ENCODE data around the gene SPIB.
"Not testable (repeated sequence)": the region's sequence is repeated elsewhere in the genome, so short reads cannot be mapped to it uniquely, and the experiment has no call there.

The SPIB gene

DNA sequence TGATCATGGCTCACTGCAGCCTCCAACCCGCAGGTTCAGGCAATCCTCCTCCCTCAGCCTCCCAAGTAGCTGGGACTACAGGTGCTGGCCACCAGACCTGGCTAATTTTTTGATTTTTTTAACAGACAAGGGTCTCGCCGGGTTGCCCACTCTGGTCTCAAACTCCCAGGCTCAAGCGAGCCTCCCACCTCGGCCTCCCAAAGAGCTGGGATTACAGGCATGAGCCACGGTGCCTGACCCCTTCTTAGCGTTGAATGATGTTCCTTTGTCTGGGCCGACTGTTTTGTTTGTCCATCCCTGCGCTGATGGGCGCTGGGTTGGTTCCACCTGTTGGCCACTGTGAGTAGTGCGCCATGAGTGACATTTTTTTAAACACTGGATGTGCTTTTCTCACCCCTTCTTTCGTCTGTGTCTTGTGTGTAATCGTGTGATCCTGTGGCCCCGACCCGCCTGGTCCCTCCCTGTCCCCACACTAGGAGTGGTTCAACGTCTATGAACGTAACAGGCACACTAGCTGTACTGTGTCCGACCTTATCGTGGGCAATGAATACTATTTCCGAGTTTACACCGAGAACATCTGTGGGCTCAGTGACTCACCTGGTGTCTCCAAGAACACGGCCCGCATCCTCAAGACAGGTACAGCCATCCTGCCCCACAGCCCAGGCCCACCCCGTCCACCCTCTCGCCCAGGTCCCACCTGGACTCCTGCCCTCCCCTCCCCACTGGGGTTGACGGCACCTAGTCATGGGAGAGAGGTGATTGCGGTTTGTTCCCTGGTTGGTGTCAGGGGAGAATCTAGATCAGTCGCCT lies 42.5 kb downstream of the SPIB start:
- DNase-seq (ENCODE audit: low spot score in 2 of 2) = peak; percentile 28 to 40
- H3K36me3 Mint-ChIP-seq (ENCODE audit: insufficient read depth) = peaks cover 2% of the 10 kb centered on the region
- H3K4me1 Mint-ChIP-seq = peaks cover 5% of the 10 kb centered on the region
- peaks cover 14% of the 10 kb centered on the region for H3K27me3 Mint-ChIP-seq
- H3K9me3 Mint-ChIP-seq = no peaks in the 10 kb centered on the region
- ATAC-seq (replicated peaks; ENCODE audit: extremely low read depth, poor library complexity, severe bottlenecking) = peak; percentile 62
- no peak overlapping the region for H3K27ac Mint-ChIP-seq (ENCODE audit: low read depth)
- H3K4me3 Mint-ChIP-seq = no peak overlapping the region

DNA sequence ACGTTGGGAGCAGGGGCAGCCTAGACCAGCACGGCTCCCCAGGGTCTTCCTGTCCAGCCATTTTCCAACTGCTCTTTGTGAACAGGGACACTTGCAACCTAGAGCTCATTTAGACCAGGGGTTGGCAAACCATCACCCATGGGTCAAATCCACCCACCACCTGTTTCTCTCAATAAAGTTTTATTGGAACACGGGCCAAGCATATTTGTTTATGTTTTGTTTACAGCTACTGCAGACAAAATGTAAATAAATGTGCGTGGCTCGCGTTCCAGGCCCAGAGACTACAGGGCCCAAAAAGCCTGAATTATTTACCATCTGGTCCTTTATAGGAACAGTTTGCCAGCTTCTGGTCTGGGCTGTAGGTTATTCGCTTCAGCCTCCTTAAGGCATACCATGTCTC lies 44.2 kb downstream of the SPIB start:
- Mint-ChIP-seq H3K9me3 (no peaks in the 10 kb centered on the region), H3K4me3 (no peak overlapping the region), H3K27me3 (peaks cover 6% of the 10 kb centered on the region), H3K36me3 (ENCODE audit: insufficient read depth) (no peaks in the 10 kb centered on the region), H3K4me1 (peaks cover 5% of the 10 kb centered on the region), H3K27ac (ENCODE audit: low read depth) (no peak overlapping the region)
- no peak for DNase-seq (ENCODE audit: low spot score in 2 of 2)
- ATAC-seq (replicated peaks; ENCODE audit: extremely low read depth, poor library complexity, severe bottlenecking) = no peak

DNA sequence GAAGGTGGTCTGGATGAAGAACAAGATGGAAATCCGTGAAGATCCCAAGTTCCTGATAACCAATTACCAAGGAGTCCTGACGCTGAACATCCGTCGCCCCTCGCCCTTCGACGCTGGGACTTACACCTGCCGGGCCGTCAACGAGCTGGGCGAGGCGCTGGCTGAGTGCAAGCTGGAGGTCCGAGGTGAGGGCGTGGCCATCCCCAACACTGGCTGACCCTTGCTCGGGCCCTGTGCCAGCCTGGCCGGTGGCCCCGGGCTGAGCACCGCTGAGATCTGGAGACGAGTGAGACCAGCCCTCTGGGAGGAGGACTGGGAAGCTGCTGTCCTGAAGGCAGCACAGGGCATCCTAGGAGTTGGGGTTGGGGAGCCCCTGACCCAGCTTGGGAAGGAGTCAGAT lies 45.6 kb downstream of the SPIB start:
- Mint-ChIP-seq H3K9me3 (no peaks in the 10 kb centered on the region), H3K4me3 (no peak overlapping the region)

DNA sequence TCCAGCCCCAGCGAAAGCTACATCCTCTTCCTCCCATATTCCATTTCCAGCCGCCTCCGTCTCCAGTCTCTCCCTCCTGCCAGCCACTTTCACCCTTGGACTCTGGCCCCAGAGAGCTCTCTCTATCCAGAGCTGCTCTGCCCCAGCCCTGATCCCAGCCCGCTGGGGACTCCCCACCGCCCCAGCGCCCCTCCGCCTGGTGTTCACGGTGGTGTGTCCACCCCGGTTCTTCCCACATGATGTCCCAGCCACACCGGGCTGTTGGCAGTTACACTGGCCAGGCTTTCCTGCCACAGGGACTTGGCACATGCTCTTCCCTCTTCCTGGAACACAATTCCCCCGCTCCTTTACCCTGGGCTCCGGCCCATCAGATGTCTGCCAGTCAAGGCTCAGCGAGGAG lies 46.3 kb downstream of the SPIB start:
- no peak overlapping the region for H3K4me3 Mint-ChIP-seq
- no peak overlapping the region for H3K27ac Mint-ChIP-seq (ENCODE audit: low read depth)
- H3K9me3 Mint-ChIP-seq = no peaks in the 10 kb centered on the region
- H3K27me3 Mint-ChIP-seq = peaks cover 22% of the 10 kb centered on the region
- H3K4me1 Mint-ChIP-seq = peaks cover 5% of the 10 kb centered on the region
- DNase-seq (ENCODE audit: low spot score in 2 of 2) (no peak), ATAC-seq (replicated peaks; ENCODE audit: extremely low read depth, poor library complexity, severe bottlenecking) (no peak)
- no peaks in the 10 kb centered on the region for H3K36me3 Mint-ChIP-seq (ENCODE audit: insufficient read depth)

More for the DNA sequence above, 45.6 kb downstream of the SPIB start:
- ATAC-seq (replicated peaks; ENCODE audit: extremely low read depth, poor library complexity, severe bottlenecking) (no peak), DNase-seq (ENCODE audit: low spot score in 2 of 2) (no peak)
- Mint-ChIP-seq H3K4me1 (peaks cover 5% of the 10 kb centered on the region), H3K27me3 (peaks cover 20% of the 10 kb centered on the region), H3K36me3 (ENCODE audit: insufficient read depth) (no peaks in the 10 kb centered on the region), H3K27ac (ENCODE audit: low read depth) (no peak overlapping the region)

DNA sequence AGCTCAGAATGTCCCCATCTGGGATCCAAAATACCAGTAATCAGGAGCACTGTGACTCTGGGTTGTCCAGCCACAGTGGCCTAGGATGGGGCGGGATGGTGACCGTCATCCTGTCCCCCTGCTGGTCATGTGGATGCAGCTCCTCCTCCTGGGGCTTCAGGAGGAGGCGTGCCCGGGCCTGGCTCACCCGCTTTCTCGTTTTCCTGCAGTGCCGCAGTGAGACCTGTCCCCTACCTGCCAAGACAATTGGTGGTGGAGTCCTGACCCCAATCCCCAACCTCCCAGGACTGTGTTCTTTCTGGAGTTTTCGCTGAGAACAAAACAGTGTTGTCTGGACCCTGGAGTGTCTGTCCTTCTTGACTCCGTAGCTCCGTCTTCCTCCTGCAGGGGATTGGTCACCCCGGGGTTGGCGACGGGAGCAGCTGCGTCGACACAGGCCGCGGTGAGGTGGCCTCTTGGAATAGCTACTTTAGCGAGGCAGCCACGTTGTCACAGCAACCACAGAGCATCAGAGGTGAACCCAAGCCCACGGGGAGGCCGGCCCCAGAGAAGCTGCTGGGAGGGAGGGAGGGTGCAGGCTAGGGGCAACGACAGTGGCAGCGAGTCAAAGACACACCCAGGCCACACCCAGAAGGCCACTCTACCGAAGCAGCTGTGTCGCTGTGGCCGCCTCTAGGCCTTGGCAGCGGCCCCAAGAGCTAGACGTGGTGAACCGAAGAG lies 47.4 kb downstream of the SPIB start:
- Mint-ChIP-seq H3K27ac (ENCODE audit: low read depth) (no peak overlapping the region), H3K27me3 (peaks cover 22% of the 10 kb centered on the region), H3K4me3 (no peak overlapping the region), H3K9me3 (no peaks in the 10 kb centered on the region), H3K4me1 (peaks cover 4% of the 10 kb centered on the region), H3K36me3 (ENCODE audit: insufficient read depth) (no peaks in the 10 kb centered on the region)
- DNase-seq (ENCODE audit: low spot score in 2 of 2) = no peak
- ATAC-seq (replicated peaks; ENCODE audit: extremely low read depth, poor library complexity, severe bottlenecking) = no peak

DNA sequence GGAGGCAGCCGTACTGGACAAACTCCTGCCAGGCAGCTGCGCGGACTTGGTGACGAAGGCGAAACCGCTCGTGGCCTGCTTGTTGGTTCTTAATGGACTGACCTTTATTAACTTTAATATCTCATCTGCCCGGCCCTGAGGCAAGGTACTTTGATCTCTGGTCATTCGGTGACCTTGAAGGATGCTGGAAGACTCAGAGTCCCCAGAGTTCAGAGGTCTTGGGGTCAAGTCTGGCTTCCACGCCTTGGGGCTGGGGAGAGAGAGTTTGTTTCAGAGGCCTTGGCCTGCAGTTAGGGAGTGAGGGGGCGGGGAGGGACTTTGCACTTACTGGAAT lies 47.9 kb downstream of the SPIB start:
- no peaks in the 10 kb centered on the region for H3K4me1 Mint-ChIP-seq
- H3K27me3 Mint-ChIP-seq = peaks cover 22% of the 10 kb centered on the region
- H3K9me3 Mint-ChIP-seq = no peaks in the 10 kb centered on the region
- DNase-seq (ENCODE audit: low spot score in 2 of 2) = no peak
- no peak overlapping the region for H3K4me3 Mint-ChIP-seq
- H3K36me3 Mint-ChIP-seq (ENCODE audit: insufficient read depth) = no peaks in the 10 kb centered on the region
- no peak for ATAC-seq (replicated peaks; ENCODE audit: extremely low read depth, poor library complexity, severe bottlenecking)
- H3K27ac Mint-ChIP-seq (ENCODE audit: low read depth) = no peak overlapping the region

DNA sequence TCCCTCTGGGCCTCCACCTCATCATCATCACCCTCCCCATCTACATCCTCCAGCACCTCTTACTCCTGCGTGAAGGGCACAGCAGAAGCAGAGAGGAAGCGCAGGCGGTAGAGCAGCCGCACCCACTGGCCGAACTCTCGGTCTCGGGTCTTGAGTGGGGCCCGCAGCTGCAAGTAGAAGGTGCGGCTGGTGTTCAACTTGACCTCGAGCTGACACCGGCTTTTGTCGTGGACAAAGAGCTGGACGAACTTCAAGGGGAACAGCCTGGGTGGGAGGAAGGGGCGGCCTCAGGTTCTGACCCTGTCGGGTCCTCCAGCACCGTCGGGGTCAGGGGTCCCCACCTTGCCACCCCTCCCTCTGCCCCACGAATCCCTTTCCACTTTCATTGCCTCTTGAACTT lies 48.8 kb downstream of the SPIB start:
- ATAC-seq (replicated peaks; ENCODE audit: extremely low read depth, poor library complexity, severe bottlenecking) (no peak), DNase-seq (ENCODE audit: low spot score in 2 of 2) (no peak)
- Mint-ChIP-seq H3K27ac (ENCODE audit: low read depth) (no peak overlapping the region), H3K27me3 (peaks cover 22% of the 10 kb centered on the region), H3K9me3 (no peaks in the 10 kb centered on the region), H3K4me3 (no peak overlapping the region), H3K36me3 (ENCODE audit: insufficient read depth) (peaks cover 1% of the 10 kb centered on the region), H3K4me1 (no peaks in the 10 kb centered on the region)

DNA sequence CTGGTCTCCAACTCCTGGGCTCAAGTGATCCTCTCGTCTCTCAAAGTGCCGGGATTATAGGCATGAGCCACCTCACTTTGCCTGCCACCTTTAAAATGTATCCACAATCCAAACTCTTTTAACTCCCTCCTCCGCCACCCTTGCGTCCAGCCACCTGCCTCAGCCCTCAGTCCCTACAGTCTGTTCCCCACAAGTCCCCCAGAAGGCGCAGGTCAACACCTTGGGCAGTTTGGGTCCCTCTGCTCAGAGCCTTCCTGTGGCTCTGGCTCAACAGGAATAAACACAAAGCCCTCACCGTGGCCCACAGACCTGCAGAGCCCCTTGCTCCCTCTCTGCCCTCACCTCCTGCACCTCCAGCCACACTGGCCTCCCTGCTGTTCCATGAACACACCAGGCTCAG lies 50.1 kb downstream of the SPIB start:
- peaks cover 2% of the 10 kb centered on the region for H3K36me3 Mint-ChIP-seq (ENCODE audit: insufficient read depth)
- no peak for DNase-seq (ENCODE audit: low spot score in 2 of 2)
- no peak overlapping the region for H3K4me3 Mint-ChIP-seq
- no peaks in the 10 kb centered on the region for H3K9me3 Mint-ChIP-seq
- no peak overlapping the region for H3K27ac Mint-ChIP-seq (ENCODE audit: low read depth)
- no peaks in the 10 kb centered on the region for H3K4me1 Mint-ChIP-seq
- H3K27me3 Mint-ChIP-seq = peaks cover 22% of the 10 kb centered on the region
- no peak for ATAC-seq (replicated peaks; ENCODE audit: extremely low read depth, poor library complexity, severe bottlenecking)

DNA sequence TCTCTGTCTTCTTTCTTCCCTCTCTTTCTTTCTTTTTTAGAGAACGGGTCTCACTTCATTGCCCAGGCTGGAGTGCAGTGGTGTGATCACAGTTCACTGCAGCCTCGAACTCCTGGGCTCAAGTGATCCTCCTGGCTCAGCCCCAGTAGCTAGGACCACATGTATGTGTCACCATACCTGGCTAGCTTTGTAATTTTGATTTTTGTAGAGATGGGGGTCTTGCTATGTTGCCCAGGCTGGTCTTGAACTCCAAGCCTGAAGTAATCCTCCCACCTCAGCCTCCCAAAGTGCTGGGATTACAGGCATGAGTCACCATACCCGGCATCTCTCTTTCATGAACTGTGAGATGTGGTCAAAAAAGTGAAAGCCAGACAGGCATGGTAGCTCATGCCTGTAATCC lies 54.6 kb downstream of the SPIB start:
- not testable (repeated sequence) for H3K9me3 Mint-ChIP-seq; H3K4me3 Mint-ChIP-seq; DNase-seq (ENCODE audit: low spot score in 2 of 2); ATAC-seq (replicated peaks; ENCODE audit: extremely low read depth, poor library complexity, severe bottlenecking)
- Mint-ChIP-seq H3K27me3 (peaks cover 13% of the 10 kb centered on the region), H3K27ac (ENCODE audit: low read depth) (peak overlapping the region; percentile 4), H3K4me1 (peaks cover 28% of the 10 kb centered on the region), H3K36me3 (ENCODE audit: insufficient read depth) (peaks cover 22% of the 10 kb centered on the region)

DNA sequence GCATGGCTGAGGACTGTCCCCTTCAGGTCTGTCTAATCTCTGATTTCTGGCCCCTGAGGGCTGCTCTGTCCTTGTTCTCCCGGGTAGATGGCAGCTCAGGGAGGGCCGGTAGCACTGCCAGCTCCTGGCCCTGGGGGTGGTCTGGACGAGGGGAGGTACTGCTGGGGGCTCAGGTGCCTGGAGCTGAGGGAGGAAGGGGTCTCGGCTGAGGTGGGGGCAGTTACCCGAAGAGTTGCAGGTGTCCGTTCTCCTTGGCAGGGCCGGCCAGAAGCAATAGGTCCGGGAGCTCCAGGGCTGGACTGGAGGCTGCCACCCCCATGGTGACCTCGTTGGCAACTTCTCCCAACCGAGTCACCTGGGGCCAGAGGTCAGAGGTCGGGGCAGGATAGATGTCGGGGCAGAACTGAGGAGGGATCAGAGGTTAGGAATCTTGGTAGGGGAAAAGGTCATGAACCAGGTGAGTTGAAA lies 56.4 kb downstream of the SPIB start:
- ATAC-seq (replicated peaks; ENCODE audit: extremely low read depth, poor library complexity, severe bottlenecking) = no peak
- Mint-ChIP-seq H3K27me3 (no peaks in the 10 kb centered on the region), H3K4me3 (peak overlapping the region; percentile 96), H3K4me1 (peaks cover 34% of the 10 kb centered on the region), H3K36me3 (ENCODE audit: insufficient read depth) (peaks cover 24% of the 10 kb centered on the region), H3K27ac (ENCODE audit: low read depth) (peak overlapping the region; percentile 96), H3K9me3 (no peaks in the 10 kb centered on the region)
- no peak for DNase-seq (ENCODE audit: low spot score in 2 of 2)

DNA sequence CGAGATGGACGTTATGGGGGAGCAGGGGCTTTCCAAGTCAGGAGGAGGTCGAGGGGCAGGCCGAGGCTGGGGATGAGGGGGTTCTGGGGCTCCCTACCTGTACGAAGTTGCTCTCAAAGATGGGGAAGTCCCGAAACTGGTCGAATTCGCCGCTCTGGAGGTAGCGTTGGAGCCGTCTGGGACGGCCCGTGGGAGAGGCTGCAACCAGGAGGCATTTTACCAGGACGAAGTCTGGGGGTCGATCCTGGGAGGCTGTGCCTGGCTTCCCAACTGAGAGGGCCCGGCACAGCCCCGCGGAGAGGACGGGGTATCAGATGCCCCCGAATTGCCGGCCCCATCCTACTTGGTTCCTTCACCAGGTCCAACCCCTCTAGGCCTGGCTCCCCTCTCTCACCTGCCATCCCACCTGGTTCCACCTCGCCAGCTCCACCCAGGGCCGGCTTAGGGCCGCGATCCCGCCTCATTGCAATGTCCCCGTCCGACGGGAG lies 57.0 kb downstream of the SPIB start:
- Mint-ChIP-seq H3K9me3 (no peaks in the 10 kb centered on the region), H3K36me3 (ENCODE audit: insufficient read depth) (peaks cover 26% of the 10 kb centered on the region), H3K27me3 (no peaks in the 10 kb centered on the region), H3K27ac (ENCODE audit: low read depth) (peak overlapping the region; percentile 96), H3K4me3 (peak overlapping the region; percentile 96), H3K4me1 (peaks cover 34% of the 10 kb centered on the region)
- DNase-seq (ENCODE audit: low spot score in 2 of 2) (no peak), ATAC-seq (replicated peaks; ENCODE audit: extremely low read depth, poor library complexity, severe bottlenecking) (no peak)

DNA sequence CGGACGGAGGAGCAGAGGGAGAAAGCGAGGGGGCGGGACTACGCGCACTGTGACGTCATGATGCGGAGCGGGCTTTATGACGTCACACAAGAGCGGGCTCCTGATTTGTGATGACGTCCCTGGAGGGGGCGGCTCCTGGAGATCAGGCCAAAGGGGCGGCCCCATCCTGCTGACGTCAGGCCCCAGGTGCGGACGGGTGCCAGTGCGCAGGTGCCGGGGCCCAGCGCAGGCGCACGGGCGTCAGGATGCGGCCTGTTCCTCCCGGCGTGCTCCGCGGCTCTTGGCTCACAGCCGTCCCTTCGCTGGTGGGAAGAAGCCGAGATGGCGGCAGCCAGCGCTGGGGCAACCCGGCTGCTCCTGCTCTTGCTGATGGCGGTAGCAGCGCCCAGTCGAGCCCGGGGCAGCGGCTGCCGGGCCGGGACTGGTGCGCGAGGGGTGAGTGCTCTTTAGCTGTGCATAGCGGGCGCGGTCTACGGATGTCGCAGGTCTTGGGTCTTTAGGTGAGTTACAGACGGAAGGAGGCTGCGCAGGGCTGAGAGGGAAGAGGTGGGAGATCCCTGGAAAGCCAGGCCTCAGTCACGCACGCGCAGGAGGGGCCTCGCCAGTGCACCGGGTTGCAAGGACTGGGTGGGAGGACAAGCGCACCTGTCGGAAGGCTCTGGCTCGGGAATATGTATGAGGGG lies 57.6 kb downstream of the SPIB start, which contains the start of the genes EMC10 and GARIN5A:
TSS of gene EMC10 (plus strand) at position 284 of the 683 bp plus-strand sequence. CDS start at position 322, 38 bp downstream.
TSS of gene GARIN5A (minus strand) at position 625 of the 683 bp plus-strand sequence. CDS start at position 165, 460 bp downstream.
- no peaks in the 10 kb centered on the region for H3K9me3 Mint-ChIP-seq
- DNase-seq (ENCODE audit: low spot score in 2 of 2) (peak; percentile 85 to 96), ATAC-seq (replicated peaks; ENCODE audit: extremely low read depth, poor library complexity, severe bottlenecking) (peak; percentile 94)
- peaks cover 38% of the 10 kb centered on the region for H3K4me1 Mint-ChIP-seq
- H3K27ac Mint-ChIP-seq (ENCODE audit: low read depth) = peak within 1 kb of the TSS; percentile 96
- H3K27me3 Mint-ChIP-seq = no peaks in the 10 kb centered on the region
- peak within 1 kb of the TSS; percentile 96 for H3K4me3 Mint-ChIP-seq
- peaks cover 31% of the 10 kb centered on the region for H3K36me3 Mint-ChIP-seq (ENCODE audit: insufficient read depth)
